ENCODE data around the gene AUTS2. TPM values are rescaled to one million over a fixed set of nuclear protein-coding genes. Genes with fewer than 3 reads are reported as not detected.

The AUTS2 gene
- polyA plus RNA-seq, 1 donor (not counting 4 experiments of a cell fraction or from before 2014, with no cell fraction given), result 4.7 TPM

GRCh38 chr7:69643265-69643664, 45.0 kb downstream of the AUTS2 start:
- Histone ChIP-seq H3K9me3 (ENCODE audit: control insufficient read depth, low read depth, low read length) (no peaks in the 10 kb centered on the region), H3K4me3 (ENCODE audit: control insufficient read depth in 2 of 3, extremely low read depth in 1 of 3, insufficient read depth in 2 of 3, low read depth in 1 of 3, low read length in 3 of 3) (no peak overlapping the region), H3K27me3 (ENCODE audit: control insufficient read depth, extremely low read depth, insufficient read depth, low read length) (no peaks in the 10 kb centered on the region), H3K36me3 (ENCODE audit: control insufficient read depth in 2 of 2, extremely low read depth in 1 of 2, insufficient read depth in 2 of 2, low read length in 2 of 2) (no peaks in the 10 kb centered on the region), H3K27ac (ENCODE audit: control insufficient read depth, insufficient read depth, low read length) (no peak overlapping the region), H3K4me1 (ENCODE audit: control insufficient read depth, extremely low read depth, insufficient read depth, low read length) (no peaks in the 10 kb centered on the region), H4K20me1 (ENCODE audit: control insufficient read depth, extremely low read depth, insufficient read depth, low read length) (no peaks in the 10 kb centered on the region), H2AFZ (ENCODE audit: control insufficient read depth, low read length) (no peak overlapping the region), H3K4me2 (ENCODE audit: control insufficient read depth, extremely low read depth, insufficient read depth, low read depth, low read length) (no peak overlapping the region), H3K9me1 (ENCODE audit: control insufficient read depth, extremely low read depth, insufficient read depth, low read length) (no peaks in the 10 kb centered on the region), H3K79me2 (ENCODE audit: control insufficient read depth, insufficient read depth, low read length) (no peaks in the 10 kb centered on the region), H3K9ac (ENCODE audit: control insufficient read depth, extremely low read depth, insufficient read depth, low read length) (no peak overlapping the region)
- FAIRE-seq (no peak), DNase-seq (ENCODE audit: low read depth, low spot score) (no peak)
- TF ChIP-seq EZH2 (IDR thresholded peaks at IDR 0.05; ENCODE audit: low read length) (no peak), CTCF (optimal IDR thresholded peaks at IDR 0.05 in 1 of 3, IDR thresholded peaks at IDR 0.05 in 1 of 3, conservative IDR thresholded peaks at IDR 0.05 in 1 of 3; ENCODE audit: extremely low read depth in 1 of 3, insufficient read depth in 2 of 3, low read length in 3 of 3) (no peak)
- dilution Hi-C loops (cut with MboI; ENCODE audit: extremely low pct_ligation_motif_present, low sequenced_read_pairs), result no loop called here

- H4K20me1 ChIP-seq (ENCODE audit: control insufficient read depth, extremely low read depth, insufficient read depth, low read length), result no peaks in the 10 kb centered on the region
- H3K9me3 ChIP-seq (ENCODE audit: control insufficient read depth, low read depth, low read length), result no peaks in the 10 kb centered on the region
- DNase-seq (ENCODE audit: low read depth, low spot score) (no peak), FAIRE-seq (no peak)
- no peaks in the 10 kb centered on the region for H3K79me2 ChIP-seq (ENCODE audit: control insufficient read depth, insufficient read depth, low read length)
- dilution Hi-C loops (cut with MboI; ENCODE audit: extremely low pct_ligation_motif_present, low sequenced_read_pairs), result no loop called here
- no peak overlapping the region for H3K9ac ChIP-seq (ENCODE audit: control insufficient read depth, extremely low read depth, insufficient read depth, low read length)
- no peak overlapping the region for H3K4me3 ChIP-seq (ENCODE audit: control insufficient read depth in 2 of 3, extremely low read depth in 1 of 3, insufficient read depth in 2 of 3, low read depth in 1 of 3, low read length in 3 of 3)
- TF ChIP-seq CTCF (optimal IDR thresholded peaks at IDR 0.05 in 1 of 3, IDR thresholded peaks at IDR 0.05 in 1 of 3, conservative IDR thresholded peaks at IDR 0.05 in 1 of 3; ENCODE audit: extremely low read depth in 1 of 3, insufficient read depth in 2 of 3, low read length in 3 of 3), result no peak
- TF ChIP-seq EZH2 (IDR thresholded peaks at IDR 0.05; ENCODE audit: low read length), result no peak
- no peaks in the 10 kb centered on the region for H3K36me3 ChIP-seq (ENCODE audit: control insufficient read depth in 2 of 2, extremely low read depth in 1 of 2, insufficient read depth in 2 of 2, low read length in 2 of 2)
- no peaks in the 10 kb centered on the region for H3K27me3 ChIP-seq (ENCODE audit: control insufficient read depth, extremely low read depth, insufficient read depth, low read length)
- H3K4me2 ChIP-seq (ENCODE audit: control insufficient read depth, extremely low read depth, insufficient read depth, low read depth, low read length), result no peak overlapping the region
- no peaks in the 10 kb centered on the region for H3K9me1 ChIP-seq (ENCODE audit: control insufficient read depth, extremely low read depth, insufficient read depth, low read length)
- no peak overlapping the region for H3K27ac ChIP-seq (ENCODE audit: control insufficient read depth, insufficient read depth, low read length)
- no peaks in the 10 kb centered on the region for H3K4me1 ChIP-seq (ENCODE audit: control insufficient read depth, extremely low read depth, insufficient read depth, low read length)
- H2AFZ ChIP-seq (ENCODE audit: control insufficient read depth, low read length), result no peak overlapping the region
These were observed 45.6 kb downstream of the AUTS2 start for GRCh38 chr7:69643708-69644445.
